ENCODE data around the gene TANC2.

- TF ChIP-seq CTCF (IDR thresholded peaks at IDR 0.05) (no peak), POLR2A (IDR thresholded peaks at IDR 0.05) (no peak)
These were observed 23.5 kb downstream of the TANC2 start for GRCh38 chr17:62989501-62989900.

Data from esophagus squamous epithelium (tissue), 4 donors.